Esophagus squamous epithelium (tissue), 5 donors: ENCODE results near the gene IGFL4. TPM values are rescaled to one million over a fixed set of nuclear protein-coding genes. Genes with fewer than 3 reads are reported as not detected.

Experiments used
- DNase-seq: peaks from one replicate; lab custom pipeline; 2025; lab: John Stamatoyannopoulos, UW
- H3K27ac ChIP-seq, 4 donors: fragments of 200-600 bp; sonication (generic); one replicate each; pipeline ENCODE4 v1.5.1; 2016 to 2019; ENCODE audit warnings: mild to moderate bottlenecking in 1 of 4
- H3K27me3 ChIP-seq, 4 donors: fragments of 200-600 bp; sonication (generic); 1 replicate in 3 of 4; 2 replicates in 1 of 4; pipeline versions ENCODE4 v1.5.1 to v1.6.0; 2017 to 2021; ENCODE audit warnings: antibody characterized with exemption in 1 of 4
- H3K36me3 ChIP-seq, 3 donors: fragments of 200-600 bp; sonication (generic); one replicate each; pipeline ENCODE4 v1.5.1; 2016 to 2019
- H3K4me1 ChIP-seq, 3 donors: fragments of 200-600 bp; sonication (generic); one replicate each; pipeline ENCODE4 v1.5.1; 2017 to 2019
- H3K4me3 ChIP-seq, 4 donors: fragments of 200-600 bp; sonication (generic); 1 replicate in 3 of 4; 2 replicates in 1 of 4; pipeline ENCODE4 v1.5.1; 2016 to 2019; ENCODE audit warnings: mild to moderate bottlenecking in 2 of 4, moderate library complexity in 1 of 4
- H3K9me3 ChIP-seq, 3 donors: fragments of 200-600 bp; sonication (generic); one replicate each; pipeline ENCODE4 v1.5.1; 2016 to 2019
- CTCF ChIP-seq, 6 experiments: fragments of 450-650 bp in 4 of 6; fragments of 200-600 bp in 2 of 6; sonication (generic) in 2 of 6; IDR thresholded peaks; one replicate each; pipeline ENCODE4 v1.5.1; 2016 to 2019; ENCODE audit warnings: antibody characterized with exemption in 6 of 6, mild to moderate bottlenecking in 4 of 6, moderate library complexity in 4 of 6
- POLR2A ChIP-seq, 4 donors: fragments of 450-650 bp; IDR thresholded peaks; one replicate each; pipeline ENCODE4 v1.6.1; 2017; ENCODE audit warnings: antibody characterized with exemption in 4 of 4, mild to moderate bottlenecking in 4 of 4, moderate library complexity in 3 of 4
- WGBS, 2 donors: methylation state at CpG; one replicate each; pipeline ENCODE4 v1.1.5; 2018; 5-methylcytosine and 5-hydroxymethylcytosine counted together
- intact Hi-C: fragments of 100-400 bp; cut with DNase I; formaldehyde crosslinking; loops from one replicate; pipeline ENCODE4 v1.15.0; 2022
- total RNA-seq, 4 donors: library from RNA; depleted of rRNA; stranded (reverse); fragments of >200 nt; gene quantifications; one replicate each; pipeline ENCODE4 v1.1.0, GENCODE V29; 2016
- donor health status: DM: yes; HTN: yes; CAD: no.

The IGFL4 gene
- total RNA-seq, 4 donors from 2014 or later, result not detected

GRCh38 chr19:46065486-46066071 is 24.8 kb upstream of the IGFL4 start:
- no peak for TF ChIP-seq CTCF (IDR thresholded peaks at IDR 0.05)
- TF ChIP-seq POLR2A (IDR thresholded peaks at IDR 0.05), result no peak
- H3K27ac ChIP-seq, result no peak overlapping the region
- H3K4me3 ChIP-seq, result no peak overlapping the region
- no peak for DNase-seq
- intact Hi-C loops, result no loop called here
- H3K36me3 ChIP-seq, result no peaks in the 10 kb centered on the region
- 19 to 38% methylated on average over 7 of the region's 7 CpGs for WGBS, 2 donors
- peaks cover 0 to 43% (median 9%) of the 10 kb centered on the region in 3 donors for H3K4me1 ChIP-seq
- H3K27me3 ChIP-seq, result peaks cover 0 to 72% (median 0%) of the 10 kb centered on the region in 4 donors
- peaks cover 0 to 8% (median 0%) of the 10 kb centered on the region in 3 donors for H3K9me3 ChIP-seq

- whole genome bisulfite sequencing, 2 donors, result 69 to 84% methylated on average over 3 of the region's 3 CpGs
- intact Hi-C loops, result no loop called here
These were observed 22.4 kb upstream of the IGFL4 start for GRCh38 chr19:46063201-46063600.

GRCh38 chr19:46060012-46060411 is 19.2 kb upstream of the IGFL4 start:
- peaks cover 0 to 84% (median 0%) of the 10 kb centered on the region in 4 donors for H3K27me3 ChIP-seq
- TF ChIP-seq CTCF (IDR thresholded peaks at IDR 0.05) (no peak), POLR2A (IDR thresholded peaks at IDR 0.05) (no peak)

More at GRCh38 chr19:46063201-46063600, 22.4 kb upstream of the IGFL4 start:
- peaks cover 0 to 19% (median 0%) of the 10 kb centered on the region in 3 donors for H3K4me1 ChIP-seq
- peaks cover 0 to 8% (median 0%) of the 10 kb centered on the region in 3 donors for H3K9me3 ChIP-seq
- H3K27me3 ChIP-seq, result peaks cover 0 to 81% (median 0%) of the 10 kb centered on the region in 4 donors
- no peak overlapping the region for H3K27ac ChIP-seq
- H3K4me3 ChIP-seq, result no peak overlapping the region
- DNase-seq, result no peak
- no peak for TF ChIP-seq POLR2A (IDR thresholded peaks at IDR 0.05)
- no peak for TF ChIP-seq CTCF (IDR thresholded peaks at IDR 0.05)
- H3K36me3 ChIP-seq, result no peaks in the 10 kb centered on the region

GRCh38 chr19:46058778-46059177 is 18.0 kb upstream of the IGFL4 start:
- intact Hi-C loops, result no loop called here
- peaks cover 0 to 85% (median 0%) of the 10 kb centered on the region in 4 donors for H3K27me3 ChIP-seq
- H3K4me1 ChIP-seq, result peaks cover 0 to 4% (median 0%) of the 10 kb centered on the region in 3 donors
- H3K27ac ChIP-seq, result no peak overlapping the region
- H3K9me3 ChIP-seq, result peaks cover 0 to 8% (median 0%) of the 10 kb centered on the region in 3 donors
- WGBS, 2 donors, result 79 to 91% methylated on average over 3 of the region's 3 CpGs
- TF ChIP-seq POLR2A (IDR thresholded peaks at IDR 0.05) (no peak), CTCF (IDR thresholded peaks at IDR 0.05) (no peak)
- H3K4me3 ChIP-seq, result no peak overlapping the region
- no peak for DNase-seq
- H3K36me3 ChIP-seq, result no peaks in the 10 kb centered on the region

More at GRCh38 chr19:46060012-46060411, 19.2 kb upstream of the IGFL4 start:
- Histone ChIP-seq H3K36me3 (no peaks in the 10 kb centered on the region), H3K27ac (no peak overlapping the region), H3K4me1 (peaks cover 0 to 4% (median 0%) of the 10 kb centered on the region in 3 donors), H3K4me3 (no peak overlapping the region), H3K9me3 (peaks cover 0 to 8% (median 0%) of the 10 kb centered on the region in 3 donors)
- DNase-seq, result no peak
- WGBS, 2 donors, result 89 to 95% methylated on average over 2 of the region's 2 CpGs
- intact Hi-C loops, result no loop called here

GRCh38 chr19:46056536-46056935 is 15.7 kb upstream of the IGFL4 start:
- Histone ChIP-seq H3K27me3 (peaks cover 0 to 67% (median 0%) of the 10 kb centered on the region in 4 donors), H3K9me3 (peaks cover 0 to 3% (median 0%) of the 10 kb centered on the region in 3 donors), H3K36me3 (no peaks in the 10 kb centered on the region), H3K4me1 (peaks cover 0 to 4% (median 0%) of the 10 kb centered on the region in 3 donors), H3K4me3 (no peak overlapping the region), H3K27ac (no peak overlapping the region)
- intact Hi-C loops, result no loop called here
- DNase-seq, result no peak
- TF ChIP-seq CTCF (IDR thresholded peaks at IDR 0.05), result no peak
- WGBS, 2 donors, result 17 to 39% methylated on average over 4 of the region's 4 CpGs
